ENCODE measurements around the gene MANF. TPM values are rescaled to one million over a fixed set of nuclear protein-coding genes. Genes with fewer than 3 reads are reported as not detected.

Gene MANF
- total RNA-seq, 2 experiments from 2014 or later: 104 to 117 TPM

DNA sequence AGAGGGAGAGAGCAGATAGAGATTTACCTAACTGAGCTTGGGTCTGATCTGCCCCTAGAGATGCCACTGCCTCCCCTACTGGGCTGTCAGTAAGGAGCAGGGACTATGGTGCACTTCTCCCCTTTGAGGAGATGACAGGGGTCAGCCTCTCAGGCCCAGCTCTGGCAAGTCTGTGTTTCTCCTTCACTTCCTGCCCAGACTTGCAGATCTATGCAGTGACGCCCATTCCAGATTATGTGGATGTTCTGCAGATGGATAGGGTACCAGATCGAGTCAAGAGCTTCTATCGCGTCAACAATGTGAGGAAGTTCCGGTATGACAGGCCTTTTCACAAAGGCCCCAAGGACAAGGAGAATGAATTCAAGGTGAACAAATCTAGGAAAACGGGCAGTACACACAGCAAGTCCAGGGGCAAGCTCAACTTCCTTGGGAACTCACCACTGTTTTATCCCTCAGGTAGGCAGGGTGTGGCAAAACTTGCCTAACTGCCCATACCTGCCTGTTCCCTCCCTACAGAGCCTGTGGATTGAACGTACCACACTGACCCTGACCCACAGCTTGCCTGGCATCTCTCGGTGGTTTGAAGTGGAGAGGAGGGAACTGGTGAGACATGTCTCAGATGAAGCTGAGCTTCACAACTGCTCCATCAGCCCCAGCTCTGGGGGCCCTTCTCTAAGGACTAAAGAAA lies 29.1 kb upstream of the MANF start:
- intact Hi-C loops (cut with micrococcal nuclease; ENCODE audit: unreplicated experiment): no loop called here
- H3K36me3 ChIP-seq (ENCODE audit: insufficient read depth, low read length): no peaks in the 10 kb centered on the region
- POLR2A ChIA-PET: no interaction called here

GRCh38 chr3:51357856-51358255 lies 27.2 kb upstream of the MANF start:
- no peak overlapping the region for H3K4me2 ChIP-seq (ENCODE audit: low read length)
- no peaks in the 10 kb centered on the region for H3K79me2 ChIP-seq (ENCODE audit: insufficient read depth, low read depth, low read length)
- BruUV-seq (replicated peaks): no TSS peak
- DNase-seq (ENCODE audit: low spot score): no peak
- no peaks in the 10 kb centered on the region for H4K20me1 ChIP-seq (ENCODE audit: insufficient read depth, low read length)
- TF ChIP-seq CTCF (conservative IDR thresholded peaks at IDR 0.05; ENCODE audit: low read length): no peak
- TF ChIP-seq EZH2phosphoT487 (IDR thresholded peaks at IDR 0.05; ENCODE audit: borderline replicate concordance, low read depth, low read length): no peak
- intact Hi-C loops (cut with micrococcal nuclease; ENCODE audit: unreplicated experiment): no loop called here
- no peak overlapping the region for H2AFZ ChIP-seq (ENCODE audit: low read length)
- no peaks in the 10 kb centered on the region for H3K9me2 ChIP-seq (ENCODE audit: insufficient read depth, low read length)
- ChIA-PET CTCF (ENCODE audit: unreplicated experiment) (no interaction called here), POLR2A (no interaction called here)
- H3K9me3 ChIP-seq (ENCODE audit: low read length): no peaks in the 10 kb centered on the region
- H3K4me1 ChIP-seq (ENCODE audit: insufficient read depth, low read length, poor library complexity, severe bottlenecking): no peaks in the 10 kb centered on the region
- H3K4me3 ChIP-seq (ENCODE audit: low read depth, low read length, poor library complexity, severe bottlenecking): no peak overlapping the region
- H3K27ac ChIP-seq (ENCODE audit: low read depth, low read length, poor library complexity, severe bottlenecking): no peak overlapping the region
- no peaks in the 10 kb centered on the region for H3K36me3 ChIP-seq (ENCODE audit: insufficient read depth, low read length)

More for the DNA sequence above, 29.1 kb upstream of the MANF start:
- Histone ChIP-seq H3K4me1 (ENCODE audit: insufficient read depth, low read length, poor library complexity, severe bottlenecking) (no peaks in the 10 kb centered on the region), H3K9me3 (ENCODE audit: low read length) (no peaks in the 10 kb centered on the region), H3K27ac (ENCODE audit: low read depth, low read length, poor library complexity, severe bottlenecking) (no peak overlapping the region), H3K4me3 (ENCODE audit: low read depth, low read length, poor library complexity, severe bottlenecking) (no peak overlapping the region), H4K20me1 (ENCODE audit: insufficient read depth, low read length) (no peaks in the 10 kb centered on the region), H3K9me2 (ENCODE audit: insufficient read depth, low read length) (no peaks in the 10 kb centered on the region), H3K4me2 (ENCODE audit: low read length) (no peak overlapping the region), H3K79me2 (ENCODE audit: insufficient read depth, low read depth, low read length) (no peaks in the 10 kb centered on the region), H2AFZ (ENCODE audit: low read length) (no peak overlapping the region)
- no TSS peak for BruUV-seq (replicated peaks)
- DNase-seq (ENCODE audit: low spot score): no peak
- no peak for TF ChIP-seq CTCF (conservative IDR thresholded peaks at IDR 0.05; ENCODE audit: low read length)
- no peak for TF ChIP-seq EZH2phosphoT487 (IDR thresholded peaks at IDR 0.05; ENCODE audit: borderline replicate concordance, low read depth, low read length)
- CTCF ChIA-PET (ENCODE audit: unreplicated experiment): no interaction called here

- DNase-seq (ENCODE audit: low spot score): no peak
- intact Hi-C loops (cut with micrococcal nuclease; ENCODE audit: unreplicated experiment): no loop called here
- ChIA-PET POLR2A (no interaction called here), CTCF (ENCODE audit: unreplicated experiment) (no interaction called here)
- Histone ChIP-seq H2AFZ (ENCODE audit: low read length) (no peak overlapping the region), H3K79me2 (ENCODE audit: insufficient read depth, low read depth, low read length) (no peaks in the 10 kb centered on the region), H3K27ac (ENCODE audit: low read depth, low read length, poor library complexity, severe bottlenecking) (no peak overlapping the region), H3K4me3 (ENCODE audit: low read depth, low read length, poor library complexity, severe bottlenecking) (no peak overlapping the region), H3K4me1 (ENCODE audit: insufficient read depth, low read length, poor library complexity, severe bottlenecking) (no peaks in the 10 kb centered on the region), H3K9me2 (ENCODE audit: insufficient read depth, low read length) (no peaks in the 10 kb centered on the region), H3K4me2 (ENCODE audit: low read length) (no peak overlapping the region), H4K20me1 (ENCODE audit: insufficient read depth, low read length) (no peaks in the 10 kb centered on the region), H3K9me3 (ENCODE audit: low read length) (no peaks in the 10 kb centered on the region), H3K36me3 (ENCODE audit: insufficient read depth, low read length) (no peaks in the 10 kb centered on the region)
- TF ChIP-seq EZH2phosphoT487 (IDR thresholded peaks at IDR 0.05; ENCODE audit: borderline replicate concordance, low read depth, low read length): no peak
- no peak for TF ChIP-seq CTCF (conservative IDR thresholded peaks at IDR 0.05; ENCODE audit: low read length)
- no TSS peak for BruUV-seq (replicated peaks)
These were observed 26.1 kb upstream of the MANF start for GRCh38 chr3:51358981-51359380.
